Right lobe of liver (tissue), 6 donors: ENCODE measurements around the gene FBXO38. TPM values are rescaled to one million over a fixed set of nuclear protein-coding genes. Genes with fewer than 3 reads are reported as not detected.

ENCODE experiments used
- ATAC-seq, 4 donors: fragments of 200-7000 bp; cut with Tn5 transposase; one replicate each; pipeline ENCODE4 v1.9.1; 2020; ENCODE audit warnings: mild to moderate bottlenecking in 4 of 4, moderate library complexity in 4 of 4
- DNase-seq, 3 donors: peaks; one replicate each; pipeline ENCODE4 v3.0.0-alpha.2; 2020
- H3K27ac ChIP-seq, 3 donors: fragments of 200-600 bp; one replicate each; pipeline ENCODE4 v1.8.0; 2022
- H3K27me3 ChIP-seq, 2 donors: fragments of 200-600 bp; one replicate each; pipeline ENCODE4 v1.8.0; 2022
- H3K36me3 ChIP-seq, 4 donors: fragments of 200-600 bp; sonication (generic) in 1 of 4; one replicate each; pipeline versions ENCODE4 v1.5.1 to v1.8.0; 2017 to 2022; ENCODE audit warnings: control low read depth in 1 of 4
- H3K4me1 ChIP-seq, 4 donors: fragments of 200-600 bp; sonication (generic) in 1 of 4; one replicate each; pipeline versions ENCODE4 v1.5.1 to v1.8.0; 2017 to 2022; ENCODE audit warnings: control low read depth in 1 of 4
- H3K4me3 ChIP-seq, 3 donors: fragments of 200-600 bp; one replicate each; pipeline ENCODE4 v1.8.0; 2022
- H3K9me3 ChIP-seq, 4 donors: fragments of 200-600 bp; sonication (generic) in 1 of 4; one replicate each; pipeline versions ENCODE4 v1.5.1 to v1.8.0; 2017 to 2022; ENCODE audit warnings: control low read depth in 1 of 4
- POLR2A ChIP-seq: fragments of 450-650 bp; IDR thresholded peaks from one replicate; pipeline ENCODE4 v1.6.1; 2017; ENCODE audit warnings: antibody characterized with exemption, mild to moderate bottlenecking
- WGBS: methylation state at CpG from one replicate; pipeline ENCODE4 v1.1.6; 2018; ENCODE audit warnings: low coverage, low lambda C conversion rate; ENCODE audit not compliant: insufficient coverage; ENCODE audit errors: missing lambda C conversion rate; 5-methylcytosine and 5-hydroxymethylcytosine counted together
- intact Hi-C, 2 donors: fragments of 100-400 bp; cut with DNase I; formaldehyde crosslinking; loops; one replicate each; pipeline versions ENCODE4 v1.11.2 to v1.14.1; 2022
- total RNA-seq, 6 experiments: library from RNA; depleted of rRNA in 2 of 6; stranded (reverse); fragments of >200 nt in 2 of 6; fragmentation: NEBNext Ultra II Directional in 3 of 6; extraction: Animal tissue kit (Norgen Biotek cat#: 25700) in 3 of 6; gene quantifications; one replicate each; pipeline versions ENCODE4 v1.1.0 to v1.2.4, GENCODE V29; 2016 to 2023
- TF ChIP-seq, protein P1 (sequence below), 4 donors: fragments of 200-600 bp in 3 of 4; fragments of 450-650 bp in 1 of 4; IDR thresholded peaks; one replicate each; pipeline versions ENCODE4 v1.5.1 to v1.8.0; 2016 to 2022; ENCODE audit warnings: antibody characterized with exemption in 4 of 4, mild to moderate bottlenecking in 2 of 4
- donor health status: DM: no; HTN: yes; CAD: no.
- donor health status: DM: no; HTN: no; CAD: no.
- donor health status: DM: no; HTN: no; CAD: no.
- donor health status: DM: no; HTN: yes; CAD: no.
- donor health status: DM: no; HTN: yes; CAD: no.

The FBXO38 gene
- total RNA-seq, 6 experiments from 2014 or later = 21.1 to 34.9 (median 23.6) TPM

DNA sequence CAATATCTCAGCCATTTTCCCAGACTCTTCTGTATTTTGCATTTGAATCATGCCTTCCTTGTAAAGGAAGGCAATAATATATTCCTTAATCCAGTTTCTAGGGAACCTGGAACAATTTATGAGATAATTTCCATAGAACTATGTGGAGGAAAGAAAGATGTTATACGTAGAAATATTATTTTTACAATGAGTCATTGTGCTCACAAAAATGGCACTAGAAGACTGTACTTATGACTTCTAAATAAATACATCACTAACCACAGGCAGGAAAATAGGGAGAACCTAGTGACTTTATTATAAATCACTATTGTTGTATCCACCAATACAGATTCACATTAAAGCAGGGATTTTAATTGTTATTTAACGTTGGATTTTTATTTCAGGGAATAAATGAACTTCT, 87.6 kb downstream of the FBXO38 start:
- TF ChIP-seq POLR2A = no peak
- TF ChIP-seq, protein P1, sequence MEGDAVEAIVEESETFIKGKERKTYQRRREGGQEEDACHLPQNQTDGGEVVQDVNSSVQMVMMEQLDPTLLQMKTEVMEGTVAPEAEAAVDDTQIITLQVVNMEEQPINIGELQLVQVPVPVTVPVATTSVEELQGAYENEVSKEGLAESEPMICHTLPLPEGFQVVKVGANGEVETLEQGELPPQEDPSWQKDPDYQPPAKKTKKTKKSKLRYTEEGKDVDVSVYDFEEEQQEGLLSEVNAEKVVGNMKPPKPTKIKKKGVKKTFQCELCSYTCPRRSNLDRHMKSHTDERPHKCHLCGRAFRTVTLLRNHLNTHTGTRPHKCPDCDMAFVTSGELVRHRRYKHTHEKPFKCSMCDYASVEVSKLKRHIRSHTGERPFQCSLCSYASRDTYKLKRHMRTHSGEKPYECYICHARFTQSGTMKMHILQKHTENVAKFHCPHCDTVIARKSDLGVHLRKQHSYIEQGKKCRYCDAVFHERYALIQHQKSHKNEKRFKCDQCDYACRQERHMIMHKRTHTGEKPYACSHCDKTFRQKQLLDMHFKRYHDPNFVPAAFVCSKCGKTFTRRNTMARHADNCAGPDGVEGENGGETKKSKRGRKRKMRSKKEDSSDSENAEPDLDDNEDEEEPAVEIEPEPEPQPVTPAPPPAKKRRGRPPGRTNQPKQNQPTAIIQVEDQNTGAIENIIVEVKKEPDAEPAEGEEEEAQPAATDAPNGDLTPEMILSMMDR (IDR thresholded peaks at IDR 0.05) = no peak
- H3K36me3 ChIP-seq = no peaks in the 10 kb centered on the region
- WGBS = 86% methylated on average over 2 of the region's 2 CpGs
- no peak overlapping the region for H3K4me3 ChIP-seq
- ATAC-seq = no peak
- intact Hi-C loops = no loop called here
- H3K4me1 ChIP-seq = peaks cover 0 to 8% (median 0%) of the 10 kb centered on the region in 4 donors
- H3K27ac ChIP-seq = no peak overlapping the region
- H3K9me3 ChIP-seq = no peaks in the 10 kb centered on the region
- H3K27me3 ChIP-seq = no peaks in the 10 kb centered on the region
- no peak for DNase-seq

DNA sequence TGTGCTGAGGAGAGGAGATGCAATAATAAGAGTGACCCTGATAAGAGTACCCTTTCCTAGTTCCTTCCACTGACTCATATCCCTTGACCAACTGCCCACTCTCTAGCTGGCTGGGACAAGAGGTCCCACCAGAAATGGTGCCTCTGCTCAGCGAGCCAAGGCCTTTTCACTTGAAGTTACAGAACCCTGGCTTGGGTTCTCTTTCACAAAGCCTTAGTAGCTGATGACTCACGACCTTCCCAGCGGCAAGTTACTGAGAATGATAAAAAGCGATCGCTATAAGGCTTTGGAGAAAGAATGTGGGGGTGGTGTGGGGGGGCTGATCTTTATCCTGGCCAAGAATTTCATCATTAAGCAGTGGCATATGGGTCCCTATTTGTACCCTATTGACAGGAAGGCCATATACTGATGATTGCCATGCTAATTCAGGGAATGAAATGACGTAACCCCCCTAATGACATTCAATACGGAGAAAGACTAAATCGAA, 90.3 kb downstream of the FBXO38 start:
- Histone ChIP-seq H3K4me3 (no peak overlapping the region), H3K27me3 (no peaks in the 10 kb centered on the region), H3K27ac (no peak overlapping the region), H3K4me1 (peaks cover 0 to 5% (median 0%) of the 10 kb centered on the region in 4 donors), H3K9me3 (no peaks in the 10 kb centered on the region), H3K36me3 (no peaks in the 10 kb centered on the region)
- no peak for DNase-seq
- no peak for ATAC-seq
- no peak for TF ChIP-seq POLR2A
- TF ChIP-seq, protein P1 (IDR thresholded peaks at IDR 0.05) = no peak
- WGBS = 85% methylated on average over 7 of the region's 8 CpGs
- intact Hi-C loops = no loop called here

- DNase-seq (no peak), ATAC-seq (no peak)
- TF ChIP-seq POLR2A = no peak
- TF ChIP-seq, protein P1 (IDR thresholded peaks at IDR 0.05) = no peak
- no peaks in the 10 kb centered on the region for H3K27me3 ChIP-seq
- H3K27ac ChIP-seq = no peak overlapping the region
- no peaks in the 10 kb centered on the region for H3K9me3 ChIP-seq
- intact Hi-C loops = no loop called here
- H3K4me3 ChIP-seq = no peak overlapping the region
- 87% methylated on average over 3 of the region's 3 CpGs for WGBS
- no peaks in the 10 kb centered on the region for H3K4me1 ChIP-seq
- H3K36me3 ChIP-seq = no peaks in the 10 kb centered on the region
Observed at GRCh38 chr5:148476302-148476701, 92.5 kb downstream of the FBXO38 start.

GRCh38 chr5:148477429-148477828, 93.7 kb downstream of the FBXO38 start:
- Histone ChIP-seq H3K4me3 (no peak overlapping the region), H3K9me3 (no peaks in the 10 kb centered on the region), H3K27ac (no peak overlapping the region), H3K36me3 (no peaks in the 10 kb centered on the region), H3K27me3 (no peaks in the 10 kb centered on the region), H3K4me1 (no peaks in the 10 kb centered on the region)
- TF ChIP-seq, protein P1 (IDR thresholded peaks at IDR 0.05) = no peak
- TF ChIP-seq POLR2A = no peak
- intact Hi-C loops = no loop called here
- no peak for DNase-seq
- WGBS = 87% methylated on average over 3 of the region's 3 CpGs
- no peak for ATAC-seq

GRCh38 chr5:148482196-148482595, 98.4 kb downstream of the FBXO38 start:
- intact Hi-C loops = no loop called here
- Histone ChIP-seq H3K4me1 (no peaks in the 10 kb centered on the region), H3K27me3 (no peaks in the 10 kb centered on the region), H3K27ac (no peak overlapping the region), H3K36me3 (no peaks in the 10 kb centered on the region), H3K9me3 (no peaks in the 10 kb centered on the region), H3K4me3 (no peak overlapping the region)
- DNase-seq = no peak
- ATAC-seq = no peak
- 53% methylated on average over 7 of the region's 7 CpGs for WGBS
- no peak for TF ChIP-seq POLR2A
